ENCODE results near the gene PRR30. TPM values are rescaled to one million over a fixed set of nuclear protein-coding genes. Genes with fewer than 3 reads are reported as not detected.

Gene PRR30
- total and polyA plus RNA-seq, 2 of the 4 experiments (the other 2 are of a cell fraction) = not detected

- DNase-seq = no peak
- intact Hi-C loops (cut with micrococcal nuclease) (no loop called here), in situ Hi-C loops (cut with MboI; ENCODE audit: low sequenced_read_pairs) (no loop called here), dilution Hi-C loops (cut with HindIII; ENCODE audit: low sequenced_read_pairs, unreplicated experiment) (no loop called here)
- Histone ChIP-seq H3K4me2 (ENCODE audit: low read depth, low read length) (no peak overlapping the region), H3K36me3 (ENCODE audit: control insufficient read depth, insufficient read depth, low read length) (peaks cover 13% of the 10 kb centered on the region), H3K27ac (ENCODE audit: insufficient read depth, low read length) (no peak overlapping the region), H2BK20ac (ENCODE audit: low read depth, low read length) (no peak overlapping the region), H3K56ac (ENCODE audit: extremely low read depth, insufficient read depth, low read length) (no peak overlapping the region), H2AK9ac (replicated peaks; ENCODE audit: low read depth, low read length, poor library complexity) (no peak overlapping the region), H2BK5ac (ENCODE audit: low read depth, low read length, poor library complexity, severe bottlenecking) (no peak overlapping the region), H3K14ac (replicated peaks; ENCODE audit: low read depth, low read length) (no peak overlapping the region), H2AFZ (replicated peaks; ENCODE audit: low read length, poor library complexity) (no peak overlapping the region), H3K4me3 (ENCODE audit: insufficient read depth, low read depth, low read length) (no peak overlapping the region), H4K5ac (ENCODE audit: low read depth, low read length) (no peak overlapping the region), H3K9me3 (ENCODE audit: control insufficient read depth, insufficient read depth, low read length) (no peaks in the 10 kb centered on the region), H4K8ac (ENCODE audit: low read depth in 2 of 2, low read length in 2 of 2) (no peak overlapping the region), H3K4me1 (ENCODE audit: control insufficient read depth, insufficient read depth, low read length) (peaks cover 9% of the 10 kb centered on the region), H3K27me3 (ENCODE audit: control insufficient read depth, insufficient read depth, low read length) (peaks cover 15% of the 10 kb centered on the region; the same call in 1 of the 2 replicates), H3K4ac (ENCODE audit: low read depth, low read length) (no peak overlapping the region), H3K9ac (ENCODE audit: low read depth, low read length) (no peak overlapping the region), H3K18ac (ENCODE audit: low read depth, low read length) (no peak overlapping the region), H4K20me1 (ENCODE audit: insufficient read depth, low read length) (peaks cover 12% of the 10 kb centered on the region), H3K23ac (ENCODE audit: low read depth, low read length) (no peak overlapping the region), H2BK15ac (ENCODE audit: low read depth, low read length) (no peak overlapping the region), H4K91ac (ENCODE audit: insufficient read depth, low read depth, low read length) (no peak overlapping the region), H2BK120ac (ENCODE audit: low read depth, low read length) (no peak overlapping the region), H3K79me1 (ENCODE audit: low read depth in 1 of 2, low read length in 2 of 2) (peaks cover 14 to 25% of the 10 kb centered on the region in 2 experiments), H3K9me1 (ENCODE audit: insufficient read depth, low read length) (peaks cover 14% of the 10 kb centered on the region), H2AK5ac (ENCODE audit: low read depth, low read length) (no peak overlapping the region)
- 77% methylated on average over 2 of the region's 7 CpGs; no CpG with 5 or more reads in 1 of the 2 experiments for WGBS, 2 experiments (ENCODE audit: extremely low coverage in 2 of 2, insufficient read length in 1 of 2)
- POLR2A ChIA-PET (ENCODE audit: unreplicated experiment) = no interaction called here
- CTCF ChIA-PET = no interaction called here
- ATAC-seq (ENCODE audit: low read depth) = no peak
- no TSS peak for BruUV-seq (replicated peaks)
- TF ChIP-seq RAD21 (IDR thresholded peaks at IDR 0.05; ENCODE audit: low read length) = no peak
- TF ChIP-seq USF2 (IDR thresholded peaks at IDR 0.05; ENCODE audit: low read depth, low read length) = no peak
- no peak for TF ChIP-seq MXI1 (IDR thresholded peaks at IDR 0.05; ENCODE audit: borderline replicate concordance, low read depth, low read length)
- no peak for TF ChIP-seq RCOR1 (IDR thresholded peaks at IDR 0.05; ENCODE audit: insufficient replicate concordance, low read length)
- no peak for TF ChIP-seq MAZ (IDR thresholded peaks at IDR 0.05; ENCODE audit: borderline replicate concordance, low read depth, low read length)
- no peak for TF ChIP-seq BHLHE40 (IDR thresholded peaks at IDR 0.05; ENCODE audit: low read depth, low read length)
- TF ChIP-seq MAFK (IDR thresholded peaks at IDR 0.05; ENCODE audit: low read depth, low read length) = no peak
- TF ChIP-seq FOS (IDR thresholded peaks at IDR 0.05; ENCODE audit: low read depth, low read length) = no peak
- no peak for TF ChIP-seq CEBPB (IDR thresholded peaks at IDR 0.05; ENCODE audit: low read depth, low read length)
- TF ChIP-seq NFE2L2 (IDR thresholded peaks at IDR 0.05; ENCODE audit: low read depth, low read length) = no peak
- no peak for TF ChIP-seq SMC3 (IDR thresholded peaks at IDR 0.05; ENCODE audit: low read depth, low read length)
- TF ChIP-seq RFX5 (IDR thresholded peaks at IDR 0.05; ENCODE audit: low read depth, low read length) = no peak
- no peak for TF ChIP-seq ELK1 (IDR thresholded peaks at IDR 0.05; ENCODE audit: borderline replicate concordance, low read depth, low read length)
- no peak for TF ChIP-seq POLR2A (IDR thresholded peaks at IDR 0.05; ENCODE audit: low read depth, low read length)
Observed at GRCh38 chr2:27136751-27137150, 2.5 kb downstream of the PRR30 start.

Measured in IMR-90 (cell line).